Mucosa of gallbladder (tissue), 1 donor: Measurements from ENCODE around the gene BLTP3B. TPM values are rescaled to one million over a fixed set of nuclear protein-coding genes. Genes with fewer than 3 reads are reported as not detected.

Experiments used
- DNase-seq: peaks from one replicate; pipeline ENCODE4 v3.0.0-alpha.2; 2020; ENCODE audit warnings: low spot score
- total RNA-seq: library from RNA; stranded (reverse); gene quantifications from one replicate; pipeline ENCODE4 v1.2.1, GENCODE V29; 2021
- donor health status: DM: no; HTN: no; CAD: no.

The BLTP3B gene
- total RNA-seq, 1 donor from 2014 or later: 25.2 TPM

- DNase-seq: no peak
These were observed 32.4 kb downstream of the BLTP3B start for GRCh38 chr12:100110276-100110675.

- DNase-seq: no peak
These were observed 35.8 kb downstream of the BLTP3B start for GRCh38 chr12:100106861-100107260.

- no peak for DNase-seq
These were observed 37.0 kb downstream of the BLTP3B start for GRCh38 chr12:100105661-100106060.

GRCh38 chr12:100101000-100101399 lies 41.7 kb downstream of the BLTP3B start:
- no peak for DNase-seq

Other genes with a start within 250 kb of the BLTP3B start
- gene ANKS1B, start 157.9 kb downstream of the BLTP3B start, total RNA-seq: 10.6 TPM
- 25.1 TPM for gene ACTR6, start 57.9 kb upstream of the BLTP3B start, total RNA-seq
- gene DEPDC4, start 124.2 kb upstream of the BLTP3B start, total RNA-seq: 2.1 TPM
- gene SCYL2, start 124.3 kb upstream of the BLTP3B start, total RNA-seq: 50.5 TPM
- gene SLC17A8, start 214.2 kb upstream of the BLTP3B start, total RNA-seq: not detected